ENCODE results near the gene SLC2A5. TPM values are rescaled to one million over a fixed set of nuclear protein-coding genes. Genes with fewer than 3 reads are reported as not detected.

Gene SLC2A5
- total RNA-seq, 1 donor from 2014 or later = 0.79 TPM

GRCh38 chr1:9058465-9058864 is 11.0 kb downstream of the SLC2A5 start:
- no peak overlapping the region for H3K4me3 Mint-ChIP-seq (ENCODE audit: unreplicated experiment)
- H3K4me1 Mint-ChIP-seq (ENCODE audit: low read depth, unreplicated experiment) = peaks cover 9% of the 10 kb centered on the region
- no peak for DNase-seq (ENCODE audit: low read depth)

GRCh38 chr1:9057851-9058250 is 11.6 kb downstream of the SLC2A5 start:
- H3K4me1 Mint-ChIP-seq (ENCODE audit: low read depth, unreplicated experiment) = peaks cover 9% of the 10 kb centered on the region
- DNase-seq (ENCODE audit: low read depth) = no peak
- H3K36me3 ChIP-seq (ENCODE audit: insufficient read depth, low read length) = no peaks in the 10 kb centered on the region
- TF ChIP-seq EZH2 (IDR thresholded peaks at IDR 0.05; ENCODE audit: insufficient read depth, low read length) = no peak
- TF ChIP-seq CTCF (IDR thresholded peaks at IDR 0.05; ENCODE audit: insufficient read depth, low read depth, low read length) = no peak
- H2AFZ ChIP-seq (ENCODE audit: low read depth, low read length) = no peak overlapping the region
- no peaks in the 10 kb centered on the region for H3K9me3 Mint-ChIP-seq (ENCODE audit: unreplicated experiment)
- no peaks in the 10 kb centered on the region for H3K79me2 ChIP-seq (ENCODE audit: insufficient read depth, low read length)
- no peak overlapping the region for H3K4me3 ChIP-seq (ENCODE audit: insufficient read depth, low read depth, low read length)
- H3K4me2 ChIP-seq (ENCODE audit: low read length) = no peak overlapping the region
- no peak overlapping the region for H3K4me3 Mint-ChIP-seq (ENCODE audit: unreplicated experiment)
- FAIRE-seq = no peak
- no peak overlapping the region for H3K9ac ChIP-seq (ENCODE audit: low read length)
- peaks cover 14% of the 10 kb centered on the region for H3K27me3 Mint-ChIP-seq (ENCODE audit: low read depth, unreplicated experiment)
- no peak overlapping the region for H3K27ac Mint-ChIP-seq (ENCODE audit: unreplicated experiment)
- no peak overlapping the region for H3K27ac ChIP-seq (ENCODE audit: low read depth, low read length)
- H3K27me3 ChIP-seq (ENCODE audit: insufficient read depth, low read length) = no peaks in the 10 kb centered on the region
- no peaks in the 10 kb centered on the region for H3K36me3 Mint-ChIP-seq (ENCODE audit: low read depth, unreplicated experiment)
- H3K9me3 ChIP-seq (ENCODE audit: insufficient read depth, low read depth, low read length) = no peaks in the 10 kb centered on the region
- H3K4me1 ChIP-seq (ENCODE audit: insufficient read depth, low read length) = peaks cover 8% of the 10 kb centered on the region
- H4K20me1 ChIP-seq (ENCODE audit: insufficient read depth, low read length) = no peaks in the 10 kb centered on the region

More at GRCh38 chr1:9058465-9058864, 11.0 kb downstream of the SLC2A5 start:
- H3K36me3 Mint-ChIP-seq (ENCODE audit: low read depth, unreplicated experiment) = no peaks in the 10 kb centered on the region
- no peak overlapping the region for H3K27ac ChIP-seq (ENCODE audit: low read depth, low read length)
- no peak overlapping the region for H2AFZ ChIP-seq (ENCODE audit: low read depth, low read length)
- no peaks in the 10 kb centered on the region for H3K9me3 Mint-ChIP-seq (ENCODE audit: unreplicated experiment)
- no peak for FAIRE-seq
- no peak overlapping the region for H3K27ac Mint-ChIP-seq (ENCODE audit: unreplicated experiment)
- H3K9me3 ChIP-seq (ENCODE audit: insufficient read depth, low read depth, low read length) = no peaks in the 10 kb centered on the region
- TF ChIP-seq CTCF (IDR thresholded peaks at IDR 0.05; ENCODE audit: insufficient read depth, low read depth, low read length) (no peak), EZH2 (IDR thresholded peaks at IDR 0.05; ENCODE audit: insufficient read depth, low read length) (no peak)
- no peaks in the 10 kb centered on the region for H3K79me2 ChIP-seq (ENCODE audit: insufficient read depth, low read length)
- no peak overlapping the region for H3K4me3 ChIP-seq (ENCODE audit: insufficient read depth, low read depth, low read length)
- no peaks in the 10 kb centered on the region for H3K27me3 ChIP-seq (ENCODE audit: insufficient read depth, low read length)
- H3K4me1 ChIP-seq (ENCODE audit: insufficient read depth, low read length) = peaks cover 8% of the 10 kb centered on the region
- H3K36me3 ChIP-seq (ENCODE audit: insufficient read depth, low read length) = no peaks in the 10 kb centered on the region
- peaks cover 14% of the 10 kb centered on the region for H3K27me3 Mint-ChIP-seq (ENCODE audit: low read depth, unreplicated experiment)
- no peak overlapping the region for H3K9ac ChIP-seq (ENCODE audit: low read length)
- H3K4me2 ChIP-seq (ENCODE audit: low read length) = no peak overlapping the region
- no peaks in the 10 kb centered on the region for H4K20me1 ChIP-seq (ENCODE audit: insufficient read depth, low read length)

- no peak for DNase-seq (ENCODE audit: low read depth)
- H2AFZ ChIP-seq (ENCODE audit: low read depth, low read length) = no peak overlapping the region
- H3K27me3 ChIP-seq (ENCODE audit: insufficient read depth, low read length) = peaks cover 4% of the 10 kb centered on the region
- no peaks in the 10 kb centered on the region for H4K20me1 ChIP-seq (ENCODE audit: insufficient read depth, low read length)
- Mint-ChIP-seq H3K4me1 (ENCODE audit: low read depth, unreplicated experiment) (no peaks in the 10 kb centered on the region), H3K4me3 (ENCODE audit: unreplicated experiment) (no peak overlapping the region), H3K27me3 (ENCODE audit: low read depth, unreplicated experiment) (peaks cover 13% of the 10 kb centered on the region), H3K9me3 (ENCODE audit: unreplicated experiment) (no peaks in the 10 kb centered on the region), H3K36me3 (ENCODE audit: low read depth, unreplicated experiment) (no peaks in the 10 kb centered on the region), H3K27ac (ENCODE audit: unreplicated experiment) (no peak overlapping the region)
- H3K36me3 ChIP-seq (ENCODE audit: insufficient read depth, low read length) = no peaks in the 10 kb centered on the region
- H3K9ac ChIP-seq (ENCODE audit: low read length) = no peak overlapping the region
- no peak overlapping the region for H3K4me2 ChIP-seq (ENCODE audit: low read length)
- no peaks in the 10 kb centered on the region for H3K79me2 ChIP-seq (ENCODE audit: insufficient read depth, low read length)
- FAIRE-seq = no peak
- H3K4me1 ChIP-seq (ENCODE audit: insufficient read depth, low read length) = no peaks in the 10 kb centered on the region
- H3K9me3 ChIP-seq (ENCODE audit: insufficient read depth, low read depth, low read length) = no peaks in the 10 kb centered on the region
- no peak overlapping the region for H3K4me3 ChIP-seq (ENCODE audit: insufficient read depth, low read depth, low read length)
- no peak for TF ChIP-seq CTCF (IDR thresholded peaks at IDR 0.05; ENCODE audit: insufficient read depth, low read depth, low read length)
- no peak for TF ChIP-seq EZH2 (IDR thresholded peaks at IDR 0.05; ENCODE audit: insufficient read depth, low read length)
- H3K27ac ChIP-seq (ENCODE audit: low read depth, low read length) = no peak overlapping the region
Observed at GRCh38 chr1:9052272-9053049, 17.0 kb downstream of the SLC2A5 start.
